MM.1S (cell line): ENCODE measurements around the gene DDX50.

Experiments
- EZH2 ChIP-seq: fragments of 300-600 bp; sonication (generic); optimal IDR thresholded peaks from 2 replicates; pipeline ENCODE3; 2017; ENCODE audit warnings: low read depth, mild to moderate bottlenecking, antibody characterized with exemption, low read length, mixed read lengths
- EZH2phosphoT487 ChIP-seq: fragments of 300-600 bp; sonication (generic); IDR thresholded peaks from 2 replicates; pipeline ENCODE4 v1.6.1; 2018; ENCODE audit warnings: antibody characterized with exemption, low read length
- TF ChIP-seq, protein P1 (sequence below): fragments of 300-600 bp; sonication (generic); IDR thresholded peaks from 2 replicates; pipeline ENCODE4 v1.5.1; 2016; ENCODE audit warnings: antibody characterized with exemption, low read length, mixed read lengths

GRCh38 chr10:68973975-68974374, 72.9 kb downstream of the DDX50 start:
- TF ChIP-seq EZH2phosphoT487 (no peak), EZH2 (no peak)
- TF ChIP-seq, protein P1, sequence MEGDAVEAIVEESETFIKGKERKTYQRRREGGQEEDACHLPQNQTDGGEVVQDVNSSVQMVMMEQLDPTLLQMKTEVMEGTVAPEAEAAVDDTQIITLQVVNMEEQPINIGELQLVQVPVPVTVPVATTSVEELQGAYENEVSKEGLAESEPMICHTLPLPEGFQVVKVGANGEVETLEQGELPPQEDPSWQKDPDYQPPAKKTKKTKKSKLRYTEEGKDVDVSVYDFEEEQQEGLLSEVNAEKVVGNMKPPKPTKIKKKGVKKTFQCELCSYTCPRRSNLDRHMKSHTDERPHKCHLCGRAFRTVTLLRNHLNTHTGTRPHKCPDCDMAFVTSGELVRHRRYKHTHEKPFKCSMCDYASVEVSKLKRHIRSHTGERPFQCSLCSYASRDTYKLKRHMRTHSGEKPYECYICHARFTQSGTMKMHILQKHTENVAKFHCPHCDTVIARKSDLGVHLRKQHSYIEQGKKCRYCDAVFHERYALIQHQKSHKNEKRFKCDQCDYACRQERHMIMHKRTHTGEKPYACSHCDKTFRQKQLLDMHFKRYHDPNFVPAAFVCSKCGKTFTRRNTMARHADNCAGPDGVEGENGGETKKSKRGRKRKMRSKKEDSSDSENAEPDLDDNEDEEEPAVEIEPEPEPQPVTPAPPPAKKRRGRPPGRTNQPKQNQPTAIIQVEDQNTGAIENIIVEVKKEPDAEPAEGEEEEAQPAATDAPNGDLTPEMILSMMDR: no peak
